Stimulated activated CD4-positive, alpha-beta T cell treated with anti-CD3 and anti-CD28 coated beads, Interleukin-12 subunit alpha, Interleukin-12 subunit beta, amount 100 ng/mL, for 48 hours (primary cell): ENCODE results near the gene TMOD4.

Source experiments
- DNase-seq, 3 donors: peaks; one replicate each; pipeline ENCODE4 v3.0.0-alpha.2; 2020; ENCODE audit warnings: low read depth in 2 of 3, low spot score in 1 of 3

TMOD4 gene

DNA sequence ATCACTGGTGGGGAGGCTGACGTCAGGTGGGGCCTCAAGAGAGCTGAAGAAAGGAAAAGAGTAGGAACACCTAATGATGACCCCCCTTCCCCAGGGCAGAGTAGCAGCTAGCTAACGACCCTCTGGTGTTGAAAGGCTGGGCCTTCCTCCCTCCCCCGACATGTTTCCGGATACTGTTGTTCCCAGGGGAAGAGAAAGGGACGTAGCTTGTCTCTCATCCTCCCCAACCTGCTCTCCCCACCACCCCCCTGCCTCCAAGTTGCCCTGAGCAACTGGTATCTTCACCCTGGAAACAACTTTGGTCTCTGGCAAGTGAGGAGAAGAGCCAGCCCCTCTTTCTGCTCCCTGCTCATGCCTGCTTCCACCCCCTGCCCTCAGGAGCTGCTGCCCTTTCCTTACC is 31.8 kb downstream of the TMOD4 start:
- DNase-seq: no peak

DNA sequence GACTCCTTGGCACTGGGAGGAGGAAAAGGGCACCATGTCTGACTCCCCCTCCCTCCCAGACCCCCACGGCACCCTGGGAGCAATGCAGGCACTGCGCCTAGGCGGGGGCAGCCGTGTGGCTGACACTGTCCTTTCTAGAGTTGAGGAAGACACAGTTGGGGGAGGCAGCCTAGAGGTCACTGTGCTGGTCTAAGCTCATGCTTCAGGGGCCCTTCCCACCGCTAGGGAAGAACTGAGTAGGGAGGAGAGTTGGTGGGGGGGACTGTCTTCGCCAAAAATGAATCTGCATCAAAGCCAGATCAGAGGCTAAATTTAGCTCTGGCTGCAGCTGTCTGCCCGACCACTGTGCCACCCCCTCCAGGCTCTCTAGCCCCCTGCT is 32.7 kb downstream of the TMOD4 start:
- DNase-seq: no peak

- DNase-seq: no peak
Observed at GRCh38 chr1:151142411-151143056, 33.2 kb downstream of the TMOD4 start.

- DNase-seq: no peak
Observed at GRCh38 chr1:151137789-151138188, 38.0 kb downstream of the TMOD4 start.

DNA sequence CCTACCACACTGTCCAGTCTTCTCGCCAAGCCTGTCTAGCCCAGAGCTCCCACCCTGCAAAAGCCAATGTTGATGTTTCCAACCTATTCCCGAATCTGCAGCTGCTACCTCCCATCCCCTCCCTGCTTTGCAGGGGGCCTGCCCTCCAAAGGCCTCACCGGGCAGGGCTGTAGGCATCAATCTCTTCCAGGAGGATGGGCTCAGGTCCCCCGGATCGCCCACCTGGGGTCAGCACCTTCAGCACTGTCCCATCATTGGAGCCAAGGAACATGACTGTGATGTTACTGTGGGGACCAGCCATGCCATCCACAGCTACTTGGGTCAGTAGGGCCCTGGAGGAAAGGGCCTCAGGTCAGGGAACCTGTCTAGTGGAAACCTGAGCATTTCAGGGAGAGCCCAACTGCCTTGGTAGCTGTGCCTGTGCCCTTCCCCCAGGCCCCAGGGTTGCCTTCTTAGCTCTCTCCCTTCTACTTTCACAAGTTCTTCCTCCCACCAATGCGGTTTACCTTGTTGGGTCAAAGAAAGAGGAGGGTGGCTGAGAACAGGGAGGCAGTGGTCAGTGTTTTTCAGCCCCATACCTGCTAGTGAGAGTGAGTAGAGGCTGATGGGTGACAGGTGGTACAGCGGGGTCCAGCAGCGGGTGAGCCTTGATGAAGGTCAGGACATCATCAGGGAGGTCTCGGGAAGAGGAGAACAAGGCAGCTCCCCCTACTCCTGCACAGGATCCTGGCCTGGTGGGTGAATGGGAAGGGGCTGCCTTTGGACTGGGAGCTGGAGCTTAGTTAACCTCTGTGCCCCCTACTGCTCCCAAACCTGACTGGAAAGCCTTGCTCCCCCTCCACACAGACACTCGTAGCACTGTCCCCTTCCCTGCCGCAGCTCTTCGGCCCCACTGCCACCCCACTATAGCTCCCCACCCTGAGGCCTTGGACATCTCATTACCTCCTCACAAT is 40.1 kb downstream of the TMOD4 start:
- no peak for DNase-seq

DNA sequence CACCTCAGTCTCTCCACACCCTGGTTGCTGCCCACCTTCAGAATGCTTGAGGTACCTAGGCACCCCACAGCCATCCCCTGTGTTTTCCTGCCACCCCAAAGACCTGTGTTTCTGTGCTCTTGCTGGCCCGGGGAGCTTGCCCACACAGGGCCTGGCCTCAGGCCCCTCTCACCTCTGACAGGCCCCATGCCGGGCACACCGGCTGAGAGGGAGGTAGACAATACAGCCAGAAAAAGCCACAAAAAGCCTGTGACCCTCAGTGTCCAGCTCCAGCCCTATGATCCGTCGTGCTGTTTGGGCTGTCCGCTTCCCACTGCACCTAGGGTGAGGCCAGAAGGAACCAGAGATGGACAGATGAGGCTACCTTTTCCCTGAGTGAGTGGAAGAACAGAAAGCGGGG is 40.8 kb downstream of the TMOD4 start:
- no peak for DNase-seq

DNA sequence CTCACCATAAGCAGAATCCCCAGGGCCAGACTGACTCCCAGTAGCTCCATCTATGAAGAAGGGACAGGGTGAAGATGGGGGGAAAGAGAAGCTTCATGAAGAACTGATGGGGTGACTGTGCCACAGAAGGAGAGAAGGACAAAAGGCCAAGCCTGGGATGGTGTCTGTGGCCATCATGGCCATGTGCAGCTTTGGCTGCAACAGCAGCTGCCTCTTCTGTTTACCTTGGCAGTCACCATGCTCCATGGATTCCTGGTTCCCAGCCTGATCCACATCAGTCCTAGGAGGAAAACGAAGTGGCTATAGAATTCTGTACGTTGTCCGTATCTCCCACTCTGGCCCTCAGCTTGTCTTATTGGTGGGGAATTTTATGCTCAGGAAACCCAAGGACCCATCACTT is 41.4 kb downstream of the TMOD4 start:
- DNase-seq: no peak

DNA sequence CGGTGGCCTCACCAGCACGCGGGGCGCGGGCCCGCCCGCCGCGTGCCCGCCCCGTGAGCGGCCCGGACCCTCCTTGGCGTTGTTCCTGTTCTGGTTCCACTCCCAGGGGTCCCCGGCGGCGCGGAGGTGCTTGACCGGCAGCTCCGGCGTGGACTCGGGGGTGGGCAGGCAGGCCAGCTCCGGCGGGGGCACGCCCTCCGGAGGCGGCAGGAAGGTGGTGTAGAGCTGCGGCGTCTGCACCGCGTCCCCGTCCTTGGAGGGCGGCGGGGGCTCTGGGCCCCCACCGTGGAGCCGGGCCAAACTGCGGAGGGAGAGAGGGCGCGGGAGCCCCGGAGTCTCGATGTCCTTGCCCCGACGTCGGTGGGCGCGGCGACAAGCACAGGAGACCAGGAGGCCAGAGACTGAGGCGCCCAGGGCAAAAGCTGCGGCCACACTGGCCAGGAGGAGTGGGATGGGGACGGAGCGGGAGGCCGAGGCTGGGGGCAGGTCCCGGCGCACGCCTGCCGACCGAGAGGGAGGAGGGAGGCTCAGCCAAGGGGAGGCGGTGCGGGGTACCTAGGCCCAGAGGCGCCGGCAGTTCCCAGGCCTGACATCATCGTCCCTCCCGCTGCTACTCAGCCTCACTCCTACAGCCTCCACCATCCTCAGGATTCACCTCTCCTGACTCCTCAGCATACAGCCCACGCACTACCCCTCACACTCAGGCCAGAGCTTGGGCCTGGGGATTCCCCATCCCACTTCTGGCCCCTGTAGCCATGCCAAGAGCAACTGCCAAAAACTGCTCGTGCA is 42.6 kb downstream of the TMOD4 start:
- DNase-seq: no peak

- no peak for DNase-seq
Observed at GRCh38 chr1:151132335-151133017, 43.3 kb downstream of the TMOD4 start.

GRCh38 chr1:151131701-151132334 is 44.0 kb downstream of the TMOD4 start:
- no peak for DNase-seq

DNA sequence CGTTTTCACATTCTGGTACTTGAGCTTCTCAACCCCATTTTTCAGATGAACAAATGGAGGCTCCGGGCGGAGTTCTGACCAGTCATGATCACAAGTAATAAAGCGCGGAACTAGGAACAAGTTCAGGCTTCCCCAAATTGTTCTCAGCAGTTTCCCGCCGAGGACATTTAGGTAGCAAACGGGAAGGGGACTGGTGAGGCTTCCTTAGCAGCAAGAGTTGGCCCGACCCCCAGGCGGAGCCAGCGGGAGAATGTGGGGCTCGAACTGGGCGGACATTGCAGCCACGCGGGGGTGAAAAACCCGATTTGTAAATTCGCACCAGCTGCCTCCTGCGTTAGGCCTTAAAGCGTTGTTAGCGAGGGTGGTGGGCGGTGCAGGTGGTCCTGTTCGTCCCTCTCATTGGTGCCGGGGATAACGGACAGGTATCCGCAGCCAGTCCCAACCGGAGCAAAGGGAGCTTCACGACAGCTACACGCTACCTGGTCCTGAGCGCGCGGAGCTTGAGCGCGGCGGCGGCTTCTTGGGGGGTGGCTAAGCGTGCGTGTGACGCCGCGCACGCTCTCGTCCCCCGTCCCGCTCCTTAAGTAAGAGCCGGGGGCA is 44.7 kb downstream of the TMOD4 start:
- peak; percentile 79 to 81 (median 79) for DNase-seq

DNA sequence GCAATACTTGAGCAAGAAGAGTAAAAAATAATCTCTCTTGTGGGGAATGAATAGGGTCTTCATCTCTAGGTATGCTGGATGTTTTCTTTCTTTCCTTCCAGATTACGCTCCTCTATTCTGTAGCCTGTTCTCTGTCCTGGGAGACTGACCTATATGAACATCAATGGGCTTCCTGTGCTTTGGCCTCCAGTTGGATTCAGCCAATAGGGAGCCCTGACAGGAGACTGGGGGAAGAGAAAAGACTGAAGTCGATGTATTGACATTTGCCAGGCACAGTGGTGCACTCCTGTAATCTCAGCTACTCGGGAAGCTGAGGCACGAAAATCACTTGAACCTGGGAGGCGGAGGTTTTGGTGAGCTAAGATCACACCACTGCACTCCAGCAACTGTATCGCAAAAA is 47.0 kb downstream of the TMOD4 start:
- DNase-seq: no peak

DNA sequence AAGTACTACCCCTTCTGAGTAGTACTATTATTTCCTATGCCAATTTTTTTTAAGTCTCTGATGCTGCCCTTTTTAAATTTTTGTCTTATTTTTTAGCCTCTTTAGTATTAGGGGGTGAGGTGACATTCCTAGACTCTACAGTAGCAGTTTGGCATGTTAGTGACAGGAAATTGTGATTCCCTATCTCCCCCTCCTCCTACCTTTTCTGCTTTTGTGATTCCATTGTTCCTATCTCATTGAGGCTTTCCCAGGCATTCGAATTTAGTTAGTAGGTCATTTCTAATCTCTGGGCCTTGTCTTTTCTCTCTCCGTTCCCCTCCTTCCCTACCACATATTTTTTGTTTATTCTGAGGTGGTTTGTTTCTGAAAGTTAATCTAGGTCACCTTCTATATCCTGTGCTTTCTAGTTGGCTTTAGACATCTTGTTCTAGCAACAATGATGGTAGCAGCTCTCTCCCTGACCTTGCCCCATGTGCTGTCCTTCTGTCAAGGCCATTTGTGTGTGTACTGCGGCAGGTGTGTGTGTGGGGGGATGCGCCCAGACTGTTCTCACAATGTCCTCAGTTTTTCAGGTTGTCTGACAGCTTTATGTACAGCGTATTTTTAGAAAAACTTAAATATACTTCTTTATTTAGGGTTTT is 50.9 kb downstream of the TMOD4 start:
- DNase-seq: no peak
